Smooth muscle cell (in vitro differentiated cells): Measurements from ENCODE around the gene ADGRL1. TPM values are rescaled to one million over a fixed set of nuclear protein-coding genes. Genes with fewer than 3 reads are reported as not detected.
"Not testable (repeated sequence)": the region's sequence is repeated elsewhere in the genome, so short reads cannot be mapped to it uniquely, and the experiment has no call there.

Source experiments
- DNase-seq: peaks from one replicate; lab custom pipeline; 2025; ENCODE audit not compliant: unreplicated experiment; lab: John Stamatoyannopoulos, UW
- H2AFZ ChIP-seq: fragments of 200-600 bp; sonication (generic); 2 replicates; pipeline ENCODE4 v1.6.0; 2016; ENCODE audit warnings: antibody characterized with exemption, low read depth, mild to moderate bottlenecking
- H3F3A ChIP-seq: fragments of 200-600 bp; sonication (generic); 2 replicates; pipeline ENCODE4 v1.6.0; 2017; ENCODE audit warnings: antibody characterized with exemption, low read depth
- H3K27ac ChIP-seq: fragments of 200-600 bp; sonication (generic); 2 replicates; pipeline ENCODE4 v1.5.1; 2016; ENCODE audit warnings: low read depth, mild to moderate bottlenecking
- H3K27me3 ChIP-seq: fragments of 200-600 bp; sonication (generic); 2 replicates; pipeline ENCODE4 v1.6.1; 2016; ENCODE audit warnings: low read depth, mild to moderate bottlenecking
- H3K36me3 ChIP-seq: fragments of 200-600 bp; sonication (generic); 2 replicates; pipeline ENCODE4 v1.5.1; 2016; ENCODE audit warnings: low read depth
- H3K4me1 ChIP-seq: fragments of 200-600 bp; sonication (generic); 2 replicates; pipeline ENCODE4 v1.5.1; 2016; ENCODE audit warnings: low read depth
- H3K4me2 ChIP-seq: fragments of 200-600 bp; sonication (generic); 2 replicates; pipeline ENCODE4 v1.6.0; 2016; ENCODE audit warnings: mild to moderate bottlenecking
- H3K4me3 ChIP-seq: fragments of 200-600 bp; sonication (generic); 2 replicates; pipeline ENCODE4 v1.5.1; 2016; ENCODE audit warnings: mild to moderate bottlenecking
- H3K79me2 ChIP-seq: fragments of 200-600 bp; sonication (generic); 2 replicates; pipeline ENCODE4 v1.6.0; 2016; ENCODE audit warnings: low read depth, mild to moderate bottlenecking
- H3K9ac ChIP-seq: fragments of 200-600 bp; sonication (generic); 2 replicates; pipeline ENCODE4 v1.6.0; 2016; ENCODE audit warnings: low read depth
- H3K9me3 ChIP-seq: fragments of 200-600 bp; sonication (generic); replicated peaks from 2 replicates; pipeline ENCODE4 v1.5.1; 2016; ENCODE audit warnings: low read depth
- H4K20me1 ChIP-seq: fragments of 200-600 bp; sonication (generic); 2 replicates; pipeline ENCODE4 v1.6.0; 2016; ENCODE audit warnings: low read depth
- WGBS: methylation state at CpG from one replicate; pipeline ENCODE4 v1.1.7; 2016; ENCODE audit warnings: low lambda C conversion rate; 5-methylcytosine and 5-hydroxymethylcytosine counted together
- polyA plus RNA-seq: library from polyadenylated mRNA; unstranded; fragments of >200 nt; fragmentation: Nextera tagmentation; extraction: Ambion mirVana; gene quantifications from 2 replicates; pipeline ENCODE4 v1.2.1, GENCODE V29; 2016
- total RNA-seq: library from RNA; depleted of rRNA; stranded (reverse); fragments of >200 nt; gene quantifications from 2 replicates; pipeline ENCODE4 v1.2.3, GENCODE V29; 2014
- TF ChIP-seq, protein P1 (sequence below): fragments of 200-600 bp; sonication (generic); IDR thresholded peaks from 2 replicates; pipeline ENCODE4 v1.5.1; 2017; ENCODE audit warnings: borderline replicate concordance, mild to moderate bottlenecking, antibody characterized with exemption; ENCODE audit not compliant: insufficient read depth, poor library complexity, severe bottlenecking

The ADGRL1 gene
- total and polyA plus RNA-seq, 2 experiments from 2014 or later, result 11.3 to 12.7 TPM

DNA sequence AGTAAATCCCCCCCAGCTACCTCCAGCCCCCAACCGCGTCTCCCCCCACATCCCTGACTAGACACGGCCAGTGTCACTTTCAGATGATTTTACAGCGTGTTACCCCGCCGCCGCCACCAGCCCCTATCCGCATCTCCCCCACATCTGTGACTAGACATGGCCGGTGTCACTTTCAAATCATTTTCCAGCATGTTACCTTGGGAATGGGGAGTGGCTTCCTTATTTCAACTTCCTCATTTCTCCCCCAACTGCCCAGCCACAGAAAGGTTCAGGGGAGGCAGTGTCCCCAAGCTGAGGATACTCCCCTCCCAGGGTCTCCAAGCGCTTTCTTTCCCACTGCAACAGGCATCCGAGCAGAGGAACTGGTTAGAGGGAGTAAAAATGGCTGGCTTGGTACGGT, 18.4 kb downstream of the ADGRL1 start:
- H3K4me3 ChIP-seq, result no peak overlapping the region
- 98% methylated on average over 12 of the region's 12 CpGs for WGBS
- no peak overlapping the region for H3K27ac ChIP-seq
- no peaks in the 10 kb centered on the region for H3K27me3 ChIP-seq
- H3K4me2 ChIP-seq, result no peak overlapping the region
- TF ChIP-seq, protein P1, sequence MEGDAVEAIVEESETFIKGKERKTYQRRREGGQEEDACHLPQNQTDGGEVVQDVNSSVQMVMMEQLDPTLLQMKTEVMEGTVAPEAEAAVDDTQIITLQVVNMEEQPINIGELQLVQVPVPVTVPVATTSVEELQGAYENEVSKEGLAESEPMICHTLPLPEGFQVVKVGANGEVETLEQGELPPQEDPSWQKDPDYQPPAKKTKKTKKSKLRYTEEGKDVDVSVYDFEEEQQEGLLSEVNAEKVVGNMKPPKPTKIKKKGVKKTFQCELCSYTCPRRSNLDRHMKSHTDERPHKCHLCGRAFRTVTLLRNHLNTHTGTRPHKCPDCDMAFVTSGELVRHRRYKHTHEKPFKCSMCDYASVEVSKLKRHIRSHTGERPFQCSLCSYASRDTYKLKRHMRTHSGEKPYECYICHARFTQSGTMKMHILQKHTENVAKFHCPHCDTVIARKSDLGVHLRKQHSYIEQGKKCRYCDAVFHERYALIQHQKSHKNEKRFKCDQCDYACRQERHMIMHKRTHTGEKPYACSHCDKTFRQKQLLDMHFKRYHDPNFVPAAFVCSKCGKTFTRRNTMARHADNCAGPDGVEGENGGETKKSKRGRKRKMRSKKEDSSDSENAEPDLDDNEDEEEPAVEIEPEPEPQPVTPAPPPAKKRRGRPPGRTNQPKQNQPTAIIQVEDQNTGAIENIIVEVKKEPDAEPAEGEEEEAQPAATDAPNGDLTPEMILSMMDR, result no peak
- no peaks in the 10 kb centered on the region for H3K36me3 ChIP-seq
- DNase-seq, result no peak
- no peak overlapping the region for H2AFZ ChIP-seq
- H3K4me1 ChIP-seq, result no peaks in the 10 kb centered on the region
- no peaks in the 10 kb centered on the region for H3K9me3 ChIP-seq
- H3K79me2 ChIP-seq, result peaks cover 5% of the 10 kb centered on the region
- H3K9ac ChIP-seq, result no peak overlapping the region
- H4K20me1 ChIP-seq, result peaks cover 53% of the 10 kb centered on the region
- no peaks in the 10 kb centered on the region for H3F3A ChIP-seq

DNA sequence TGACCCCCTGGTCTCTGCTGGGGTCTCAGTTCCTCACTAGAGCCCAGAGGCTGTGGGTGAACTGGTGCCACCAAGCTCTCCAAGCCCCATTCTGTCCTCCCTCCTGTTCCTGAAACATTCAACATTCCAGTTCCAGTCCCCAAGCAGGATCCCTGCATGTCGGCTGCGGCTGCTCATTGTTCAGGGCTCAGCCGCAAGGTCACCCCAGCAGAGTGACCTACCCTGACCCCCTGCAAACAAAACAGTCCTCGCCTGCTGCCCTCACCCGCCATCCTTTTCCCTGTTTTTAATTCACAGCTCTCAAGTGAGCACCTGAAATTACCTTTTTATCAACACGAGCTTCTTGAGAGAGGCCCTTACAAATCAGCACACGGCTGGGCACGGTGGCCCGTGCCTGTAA, 19.3 kb downstream of the ADGRL1 start:
- not testable (repeated sequence) for H3K4me2 ChIP-seq, H3K4me3 ChIP-seq, H3K9ac ChIP-seq, H3K36me3 ChIP-seq, DNase-seq, H3K27me3 ChIP-seq, H3K27ac ChIP-seq, H3K79me2 ChIP-seq, H2AFZ ChIP-seq, H3K9me3 ChIP-seq, H3K4me1 ChIP-seq, H3F3A ChIP-seq
- peaks cover 62% of the 10 kb centered on the region for H4K20me1 ChIP-seq
- 95% methylated on average over 9 of the region's 9 CpGs for WGBS

DNA sequence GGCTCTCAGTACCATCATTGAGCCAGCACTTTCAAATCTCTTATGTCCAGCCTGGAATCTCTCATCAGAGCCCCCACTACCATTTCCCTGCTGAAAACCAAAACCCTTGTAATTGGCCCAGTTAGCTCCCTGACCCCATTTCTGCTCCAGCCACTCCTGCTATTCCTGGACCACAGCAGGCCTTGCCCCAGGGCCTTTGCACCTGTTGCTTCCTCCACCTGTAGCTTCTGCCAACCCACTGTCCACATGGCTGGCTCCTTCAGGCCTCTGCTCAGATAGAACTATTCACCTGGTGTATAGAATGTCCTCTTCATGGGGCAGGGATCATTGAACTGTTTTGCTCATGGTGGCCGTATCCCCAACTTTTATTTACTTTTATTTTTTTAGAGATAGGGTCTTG, 20.3 kb downstream of the ADGRL1 start:
- not testable (repeated sequence) for H3K36me3 ChIP-seq, H2AFZ ChIP-seq, DNase-seq, H3K79me2 ChIP-seq, H3K4me1 ChIP-seq, H3F3A ChIP-seq, H3K9me3 ChIP-seq, H3K27me3 ChIP-seq, H3K4me2 ChIP-seq, H3K27ac ChIP-seq, H3K9ac ChIP-seq, H3K4me3 ChIP-seq
- WGBS, result 100% methylated on average over 1 of the region's 1 CpG
- peaks cover 63% of the 10 kb centered on the region for H4K20me1 ChIP-seq

DNA sequence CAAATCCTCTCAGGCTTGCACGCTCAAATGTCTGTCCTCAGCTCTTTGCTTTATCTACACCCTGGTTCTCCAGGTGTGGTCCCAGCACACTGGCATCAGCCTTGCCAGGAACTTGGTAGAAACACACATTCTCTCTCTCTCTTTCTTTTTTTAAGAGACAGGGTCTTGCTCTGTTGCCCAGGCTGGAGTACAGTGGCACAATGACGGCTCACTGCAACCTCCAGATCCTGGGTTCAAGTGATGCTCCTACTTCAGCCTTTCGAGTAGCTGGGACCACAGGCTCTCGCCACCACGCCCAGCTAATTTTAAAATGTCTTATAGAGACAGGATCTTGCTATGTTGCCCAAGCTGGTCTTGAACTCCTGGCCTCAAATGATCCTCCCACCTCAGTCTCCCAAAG, 20.8 kb downstream of the ADGRL1 start:
- Histone ChIP-seq H4K20me1 (peaks cover 59% of the 10 kb centered on the region), H3K4me3 (no peak overlapping the region), H3K4me1 (no peaks in the 10 kb centered on the region), H3K4me2 (no peak overlapping the region), H3K27ac (no peak overlapping the region), H3K27me3 (no peaks in the 10 kb centered on the region), H3K9ac (no peak overlapping the region), H3F3A (no peaks in the 10 kb centered on the region), H3K9me3 (no peaks in the 10 kb centered on the region), H3K36me3 (no peaks in the 10 kb centered on the region), H2AFZ (no peak overlapping the region), H3K79me2 (peaks cover 5% of the 10 kb centered on the region)
- no peak for DNase-seq
- 94% methylated on average over 5 of the region's 5 CpGs for WGBS
- TF ChIP-seq, protein P1, result no peak

DNA sequence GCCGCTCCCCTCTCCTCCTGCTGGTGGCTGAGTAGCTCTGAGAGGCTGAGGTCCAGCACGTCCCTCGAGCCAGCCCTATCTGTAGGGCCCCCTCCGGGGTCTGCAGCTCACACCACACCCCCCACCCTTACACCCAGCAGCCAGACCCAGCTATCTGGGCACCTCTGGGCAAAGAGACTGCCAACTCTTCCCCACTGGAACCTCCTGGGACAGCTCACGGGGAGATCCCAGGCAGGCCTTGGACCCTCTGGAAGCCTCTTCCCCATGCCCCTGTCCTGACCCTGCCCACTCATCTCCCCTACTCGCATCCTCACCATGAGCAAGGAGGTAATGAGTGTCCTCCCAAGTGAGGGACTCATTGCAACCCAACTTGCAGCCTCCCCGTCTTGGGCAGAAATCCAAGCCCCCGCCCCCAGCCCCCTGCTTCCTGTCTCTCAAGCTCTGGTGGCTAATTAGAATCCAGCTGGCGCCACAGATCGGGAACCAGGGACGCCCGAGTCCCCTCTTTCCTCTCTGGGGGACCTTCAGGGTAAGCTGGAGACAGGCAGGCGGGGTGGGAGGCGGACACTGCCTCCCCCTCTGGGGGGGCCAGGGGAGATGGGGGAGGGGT, 22.1 kb downstream of the ADGRL1 start:
- Histone ChIP-seq H3K27me3 (no peaks in the 10 kb centered on the region), H3K4me2 (no peak overlapping the region), H3K9ac (no peak overlapping the region), H3K4me1 (no peaks in the 10 kb centered on the region), H3K79me2 (no peaks in the 10 kb centered on the region), H3K27ac (no peak overlapping the region), H4K20me1 (peaks cover 54% of the 10 kb centered on the region), H3K4me3 (no peak overlapping the region), H3K9me3 (no peaks in the 10 kb centered on the region), H2AFZ (no peak overlapping the region), H3K36me3 (no peaks in the 10 kb centered on the region), H3F3A (no peaks in the 10 kb centered on the region)
- TF ChIP-seq, protein P1, result no peak
- no peak for DNase-seq
- 91% methylated on average over 9 of the region's 14 CpGs for WGBS
